GM12892 (cell line): ENCODE data around the gene MYO1D.
"Not testable (repeated sequence)": the region's sequence is repeated elsewhere in the genome, so short reads cannot be mapped to it uniquely, and the experiment has no call there.

Source experiments
- DNase-seq: peaks from one replicate; pipeline ENCODE4 v3.0.0; 2011; ENCODE audit not compliant: insufficient read length
- FAIRE-seq: peaks from 2 replicates; lab custom pipeline; 2011; peaks lifted over from hg19 to GRCh38; lab: Jason Lieb, UNC
- POLR2A ChIP-seq: IDR thresholded peaks from 2 replicates; pipeline ENCODE4 v1.6.1; 2011; ENCODE audit warnings: low read depth, low read length, control low read depth
- POLR2AphosphoS5 ChIP-seq: IDR thresholded peaks from 2 replicates; pipeline ENCODE4 v1.6.1; 2011; ENCODE audit warnings: low read depth, low read length, control low read depth
- TAF1 ChIP-seq: IDR thresholded peaks from 2 replicates; pipeline ENCODE4 v1.6.1; 2011; ENCODE audit warnings: low read depth, mild to moderate bottlenecking, control low read depth, low read length, borderline replicate concordance

The MYO1D gene

DNA sequence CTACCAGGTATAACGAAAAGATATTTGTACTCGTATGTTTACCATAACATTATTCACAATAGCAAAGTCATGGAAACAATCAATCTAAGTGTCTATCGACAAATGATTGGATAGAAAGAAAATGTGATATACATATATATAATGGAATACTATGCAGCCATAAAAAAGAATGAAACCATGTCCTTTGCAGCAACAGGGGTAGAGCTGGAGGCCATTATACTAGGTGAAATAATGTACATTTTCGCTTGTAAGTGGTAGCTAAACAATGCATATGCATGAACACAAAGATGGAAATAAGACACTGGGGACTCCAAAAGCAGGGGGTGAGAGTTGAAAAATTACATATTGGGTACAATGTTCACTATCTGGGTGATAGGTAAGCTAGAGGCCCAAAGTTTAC is 124.0 kb downstream of the MYO1D start:
- FAIRE-seq (no peak), DNase-seq (no peak)

DNA sequence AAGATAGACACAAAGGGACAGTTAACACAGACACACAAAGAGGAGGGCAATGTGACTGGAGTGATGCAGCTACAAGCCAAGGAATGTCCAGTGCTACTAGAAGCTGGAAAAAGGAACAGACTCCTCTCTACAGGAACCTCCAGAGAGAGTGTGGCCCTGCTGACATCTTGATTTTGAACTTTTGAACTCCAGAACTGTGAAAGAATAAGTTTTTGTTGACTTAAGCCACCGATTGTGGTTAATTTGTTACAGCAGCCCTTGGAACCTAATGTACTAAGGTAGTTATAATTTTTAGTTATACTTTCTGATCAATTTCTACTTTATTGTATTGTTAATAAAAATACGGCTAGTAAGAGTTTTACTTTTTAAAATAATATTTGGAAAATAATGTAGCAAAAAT is 129.1 kb downstream of the MYO1D start:
- no peak for DNase-seq
- no peak for TF ChIP-seq POLR2A
- TF ChIP-seq POLR2AphosphoS5 = no peak
- TF ChIP-seq TAF1 = no peak
- no peak for FAIRE-seq

More for the DNA sequence above, 124.0 kb downstream of the MYO1D start:
- no peak for TF ChIP-seq POLR2AphosphoS5
- TF ChIP-seq POLR2A = no peak
- TF ChIP-seq TAF1 = no peak

DNA sequence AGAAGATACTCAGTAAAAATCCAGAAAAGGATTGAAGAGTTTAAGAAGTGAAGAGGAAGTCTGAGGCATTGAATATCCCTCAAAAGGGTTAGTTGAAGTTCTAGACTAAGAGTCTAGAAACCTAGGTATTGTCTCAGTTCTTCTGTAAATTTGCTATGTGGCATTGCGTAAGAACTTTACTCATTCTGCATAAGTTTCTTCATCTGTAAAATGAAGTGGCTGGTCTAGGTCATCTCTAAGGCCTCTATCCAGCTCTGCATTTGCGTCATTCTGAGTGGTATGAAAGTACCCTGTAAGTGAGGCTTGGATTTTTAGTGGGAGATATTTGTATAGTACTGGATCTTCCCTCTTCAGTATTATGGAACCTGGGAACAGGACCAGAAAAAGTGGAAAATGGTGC is 130.2 kb downstream of the MYO1D start:
- FAIRE-seq (no peak), DNase-seq (no peak)
- TF ChIP-seq POLR2AphosphoS5 = no peak

DNA sequence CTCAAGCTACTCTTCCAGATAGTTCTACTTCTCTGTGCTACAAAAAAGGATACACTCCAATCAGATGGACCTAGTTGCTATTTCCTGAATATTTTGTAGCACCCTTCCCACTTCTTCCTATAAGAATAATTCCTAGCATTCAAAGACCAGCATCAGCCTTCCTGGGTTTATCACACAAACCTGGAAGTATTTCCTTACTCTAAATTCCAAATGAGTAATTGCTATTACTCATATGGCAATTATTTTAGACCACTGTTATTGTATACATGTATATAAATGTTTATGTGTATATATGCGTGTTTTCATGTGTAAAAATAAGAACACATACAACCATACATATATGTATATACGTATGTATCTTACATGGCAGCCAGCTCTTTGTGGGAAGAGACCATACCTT is 130.6 kb downstream of the MYO1D start:
- no peak for FAIRE-seq
- no peak for TF ChIP-seq POLR2AphosphoS5
- no peak for TF ChIP-seq TAF1
- TF ChIP-seq POLR2A = no peak
- no peak for DNase-seq

DNA sequence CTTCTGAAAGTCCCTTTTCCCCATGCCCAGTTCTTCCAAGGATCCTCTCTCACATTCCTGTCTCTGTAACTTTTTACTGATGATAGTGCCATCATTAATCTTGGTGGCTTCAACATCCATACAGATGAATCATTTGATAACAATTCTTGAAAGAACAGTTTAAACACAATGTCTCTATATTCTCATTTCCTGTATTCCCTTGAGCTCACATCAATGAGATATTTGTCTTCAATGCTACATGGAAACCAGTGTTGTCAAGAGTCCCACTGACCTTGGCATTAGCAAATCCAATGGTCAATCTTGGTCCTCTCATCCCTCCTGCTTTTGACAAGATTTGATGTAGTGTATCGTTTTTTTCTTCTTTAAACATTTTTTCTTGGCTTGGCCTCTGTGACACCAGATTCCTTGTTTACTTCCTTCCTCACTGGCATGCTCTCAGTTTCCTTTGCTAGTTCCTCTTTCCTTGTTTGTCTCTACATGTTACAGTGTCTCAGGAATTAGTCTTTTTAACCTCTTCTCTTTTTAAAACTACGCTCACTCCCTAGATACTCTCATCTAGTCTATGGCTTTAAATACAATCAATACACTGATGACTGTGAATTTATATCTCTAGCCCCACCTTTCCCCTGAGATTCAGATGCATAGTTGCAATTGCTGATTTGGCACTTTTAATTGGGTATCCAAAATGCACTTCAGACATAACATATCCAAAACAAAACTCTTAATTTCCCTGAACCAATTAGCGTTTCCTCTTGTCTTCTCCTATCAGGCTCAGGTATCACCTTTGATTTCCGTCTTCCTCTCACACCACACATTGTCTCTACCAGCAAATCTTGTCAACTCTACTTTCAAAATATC is 134.0 kb downstream of the MYO1D start:
- TF ChIP-seq TAF1 = no peak
- no peak for TF ChIP-seq POLR2A
- FAIRE-seq = no peak
- DNase-seq = no peak

DNA sequence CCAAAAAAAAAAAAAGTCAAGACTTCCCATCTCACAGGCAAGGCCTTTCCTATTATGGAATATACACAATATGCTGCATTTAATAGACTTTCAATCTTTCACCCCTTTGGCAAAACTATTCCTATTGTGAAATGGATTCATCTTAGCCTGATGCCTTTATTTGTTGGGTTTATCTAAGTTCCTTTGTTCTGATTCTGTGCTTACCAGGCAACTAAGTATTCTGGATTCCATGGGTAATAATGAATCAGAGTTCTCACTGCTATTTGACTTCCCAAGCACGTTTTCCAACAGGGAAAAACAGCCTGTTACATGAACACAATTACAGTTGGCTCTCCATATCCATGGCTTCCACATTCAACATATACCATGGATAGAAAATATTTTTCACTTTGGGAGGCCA is 135.5 kb downstream of the MYO1D start:
- TF ChIP-seq TAF1 = no peak
- no peak for TF ChIP-seq POLR2A
- no peak for DNase-seq
- FAIRE-seq = no peak

DNA sequence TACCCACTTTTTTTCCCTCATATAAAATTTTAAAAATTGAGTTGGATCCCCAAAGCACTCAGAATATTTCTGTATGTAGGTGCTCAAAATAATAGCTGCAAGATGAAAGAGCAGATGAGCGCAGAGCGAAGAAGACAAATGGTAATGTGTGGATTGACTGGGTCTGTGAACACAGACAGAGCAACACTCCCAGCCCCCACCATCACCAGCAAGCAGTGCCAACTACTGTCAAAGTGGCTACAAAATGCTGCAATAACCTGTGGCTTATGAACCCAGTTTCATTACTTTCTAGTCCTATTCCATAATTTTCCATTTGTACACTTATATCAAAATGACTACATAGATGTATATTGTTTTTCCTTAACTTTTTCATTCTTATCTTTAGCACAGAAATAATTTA is 137.2 kb downstream of the MYO1D start:
- TF ChIP-seq POLR2AphosphoS5 = no peak
- TF ChIP-seq TAF1 = no peak
- TF ChIP-seq POLR2A = no peak
- FAIRE-seq (no peak), DNase-seq (no peak)

DNA sequence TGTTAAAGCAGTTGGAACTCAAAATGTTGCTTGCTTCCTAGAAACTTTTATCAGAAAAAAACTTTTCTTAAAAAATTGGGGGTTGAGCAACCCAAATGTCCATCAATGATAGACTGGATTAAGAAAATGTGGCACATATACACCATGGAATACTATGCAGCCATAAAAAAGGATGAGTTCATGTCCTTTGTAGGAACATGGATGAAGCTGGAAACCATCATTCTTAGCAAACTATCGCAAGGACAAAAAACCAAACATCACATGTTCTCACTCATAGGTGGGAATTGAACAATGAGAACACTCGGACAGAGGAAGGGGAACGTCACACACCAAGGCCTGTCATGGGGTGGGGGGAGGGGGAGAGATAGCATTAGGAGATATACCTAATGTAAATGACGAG is 137.8 kb downstream of the MYO1D start:
- not testable (repeated sequence) for FAIRE-seq, DNase-seq

DNA sequence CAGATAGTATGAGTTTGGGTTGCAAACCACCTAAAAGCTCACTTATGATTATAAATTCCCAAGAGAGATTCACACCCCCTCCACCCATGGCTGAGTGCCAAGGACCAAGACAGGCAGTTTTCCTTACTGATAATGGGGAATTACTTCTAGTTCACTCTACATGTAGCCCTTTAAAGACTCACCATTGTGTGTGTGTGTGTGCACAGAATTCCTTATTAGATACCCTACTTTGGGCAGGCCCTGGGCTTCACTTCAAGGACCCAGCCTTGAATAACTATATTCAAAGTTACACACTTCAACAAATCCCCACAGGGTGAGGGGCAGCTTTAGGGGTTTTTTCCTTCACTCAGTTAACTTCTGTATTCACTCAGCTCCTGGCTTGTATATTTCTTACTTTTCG is 143.5 kb downstream of the MYO1D start:
- DNase-seq = no peak
- FAIRE-seq = no peak
- no peak for TF ChIP-seq TAF1
- no peak for TF ChIP-seq POLR2AphosphoS5
- TF ChIP-seq POLR2A = no peak

DNA sequence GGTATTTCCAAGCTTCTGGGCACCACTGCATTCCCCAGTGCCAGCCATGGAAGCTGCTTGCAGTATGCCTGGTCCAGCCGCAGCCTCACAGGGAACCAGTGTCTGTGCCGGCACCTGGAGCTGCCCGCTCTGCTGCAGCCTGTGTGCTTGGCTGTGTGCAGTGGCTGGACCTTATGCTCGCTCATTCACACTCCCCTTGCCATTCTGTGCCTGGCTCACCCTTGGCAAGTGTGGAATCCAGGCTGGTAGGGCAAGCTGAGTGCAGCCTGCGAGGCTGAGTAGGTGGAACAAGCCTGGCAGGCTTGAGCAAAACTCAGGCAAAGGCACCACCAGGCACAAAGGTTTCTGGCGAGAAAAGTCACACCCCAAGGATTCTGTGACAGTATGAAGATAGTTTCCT is 144.0 kb downstream of the MYO1D start:
- FAIRE-seq = no peak

DNA sequence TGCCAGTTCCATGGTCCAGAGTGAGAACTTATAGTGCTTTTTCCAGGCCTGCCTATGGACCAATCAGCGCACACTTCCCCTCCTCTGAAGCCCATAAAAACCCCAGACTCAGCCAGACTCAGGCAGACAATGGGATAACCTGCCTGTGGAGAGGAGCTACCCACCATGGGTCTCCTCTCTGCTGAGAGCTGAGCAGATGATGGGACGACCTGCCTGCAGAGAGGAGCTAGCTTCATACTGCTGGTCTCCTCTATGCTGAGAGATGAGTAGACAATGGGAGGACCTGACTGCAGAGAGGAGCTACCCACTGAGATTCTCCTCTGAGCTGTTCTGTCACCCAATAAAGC is 144.7 kb downstream of the MYO1D start:
- TF ChIP-seq TAF1 (no peak), POLR2A (no peak), POLR2AphosphoS5 (no peak)
- no peak for FAIRE-seq

More for the DNA sequence above, 144.0 kb downstream of the MYO1D start:
- no peak for TF ChIP-seq POLR2A
- no peak for TF ChIP-seq TAF1
- no peak for TF ChIP-seq POLR2AphosphoS5
- no peak for DNase-seq

DNA sequence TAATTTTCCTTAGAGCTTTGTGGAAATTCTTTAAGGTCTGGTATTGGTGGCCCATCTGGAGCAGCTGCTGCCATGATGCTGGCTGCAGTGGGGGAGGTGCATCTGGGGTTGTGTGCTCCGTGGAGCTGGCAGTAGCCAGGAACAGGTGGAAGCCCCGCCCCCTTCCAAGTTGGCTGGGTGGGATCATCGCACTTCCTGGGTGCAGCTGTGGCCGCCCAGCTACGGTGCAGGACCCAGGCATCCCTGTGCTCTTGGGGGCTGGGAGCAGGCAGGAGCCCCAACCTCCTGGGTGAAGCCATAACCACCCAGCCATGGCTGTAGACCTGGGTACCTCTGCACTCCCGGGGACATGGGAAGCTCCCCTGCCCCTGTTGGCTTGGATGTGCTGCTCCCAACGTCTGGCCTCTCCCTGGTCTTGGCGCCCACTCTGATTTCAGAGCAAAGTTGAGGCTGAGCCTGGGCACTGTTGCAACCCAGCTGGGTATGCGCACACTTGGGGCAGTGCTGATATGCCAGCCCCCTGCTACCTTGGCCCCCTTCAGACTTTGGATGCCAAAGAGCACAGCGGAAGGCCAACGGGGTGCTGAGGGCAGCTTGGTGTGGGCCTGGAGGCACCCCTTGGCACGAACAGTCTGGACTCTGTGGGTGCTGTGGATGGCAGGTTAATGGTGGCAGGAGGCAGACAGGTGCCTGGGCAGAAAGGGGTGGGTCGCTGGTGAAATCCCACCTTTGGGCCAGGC is 145.2 kb downstream of the MYO1D start:
- DNase-seq = no peak
- no peak for FAIRE-seq
- TF ChIP-seq POLR2A (no peak), POLR2AphosphoS5 (no peak), TAF1 (no peak)

More for the DNA sequence above, 144.7 kb downstream of the MYO1D start:
- DNase-seq = no peak
